HepG2 (cell line): ENCODE data around the gene KLHL21.

ENCODE experiments used
- AKAP8 ChIP-seq: sonication (generic); formaldehyde crosslinking; IDR thresholded peaks from 2 replicates; pipeline ENCODE4 v1.5.1; 2020; ENCODE audit warnings: mild to moderate bottlenecking, missing genetic modification reagents
- ARNT ChIP-seq: fragments of 450-650 bp; IDR thresholded peaks from 2 replicates; pipeline ENCODE4 v1.6.1; 2017
- CREB1 ChIP-seq, 2 experiments: fragments of 450-650 bp in 1 of 2; IDR thresholded peaks; 2 replicates each; pipeline ENCODE4 v1.6.1; 2016 to 2017; ENCODE audit warnings: control low read depth in 1 of 2, mild to moderate bottlenecking in 1 of 2, missing compliant biosample characterization in 1 of 2, missing genetic modification characterization in 1 of 2
- EED ChIP-seq: sonication (generic); formaldehyde crosslinking; IDR thresholded peaks from 2 replicates; pipeline ENCODE4 v1.5.0; 2020; ENCODE audit warnings: mild to moderate bottlenecking, missing genetic modification reagents
- GABPB1 ChIP-seq: IDR thresholded peaks from 2 replicates; pipeline ENCODE4 v1.6.1; 2016; ENCODE audit warnings: mild to moderate bottlenecking, missing genetic modification reagents, moderate library complexity, missing compliant biosample characterization
- HOXA7 ChIP-seq: sonication (generic); formaldehyde crosslinking; IDR thresholded peaks from 2 replicates; pipeline ENCODE4 v1.8.1; 2022; ENCODE audit warnings: mild to moderate bottlenecking, missing genetic modification reagents, moderate library complexity
- MTA3 ChIP-seq: sonication (generic); formaldehyde crosslinking; IDR thresholded peaks from 2 replicates; pipeline ENCODE4 v1.4.0; 2020; ENCODE audit warnings: missing genetic modification reagents
- NKX3-1 ChIP-seq: sonication (generic); formaldehyde crosslinking; IDR thresholded peaks from 2 replicates; pipeline ENCODE4 v1.5.0; 2020; ENCODE audit warnings: missing genetic modification reagents
- PAF1 ChIP-seq: IDR thresholded peaks from 2 replicates; pipeline ENCODE4 v1.6.1; 2016; ENCODE audit warnings: missing genetic modification reagents, missing compliant biosample characterization
- ZNF124 ChIP-seq: sonication (generic); formaldehyde crosslinking; IDR thresholded peaks from 2 replicates; pipeline ENCODE4 v1.4.0; 2020; ENCODE audit warnings: missing genetic modification reagents
- ZNF138 ChIP-seq: sonication (generic); formaldehyde crosslinking; IDR thresholded peaks from 2 replicates; pipeline ENCODE4 v1.5.0; 2020; ENCODE audit warnings: mild to moderate bottlenecking, low read depth, missing genetic modification reagents
- ZNF670 ChIP-seq: sonication (generic); formaldehyde crosslinking; IDR thresholded peaks from 2 replicates; pipeline ENCODE4 v1.8.0; 2022; ENCODE audit warnings: mild to moderate bottlenecking, missing genetic modification reagents, borderline replicate concordance
- TF ChIP-seq, protein P1 (sequence below): sonication (generic); formaldehyde crosslinking; IDR thresholded peaks from 2 replicates; pipeline ENCODE4 v1.4.0; 2020; ENCODE audit warnings: missing genetic modification reagents

DNA sequence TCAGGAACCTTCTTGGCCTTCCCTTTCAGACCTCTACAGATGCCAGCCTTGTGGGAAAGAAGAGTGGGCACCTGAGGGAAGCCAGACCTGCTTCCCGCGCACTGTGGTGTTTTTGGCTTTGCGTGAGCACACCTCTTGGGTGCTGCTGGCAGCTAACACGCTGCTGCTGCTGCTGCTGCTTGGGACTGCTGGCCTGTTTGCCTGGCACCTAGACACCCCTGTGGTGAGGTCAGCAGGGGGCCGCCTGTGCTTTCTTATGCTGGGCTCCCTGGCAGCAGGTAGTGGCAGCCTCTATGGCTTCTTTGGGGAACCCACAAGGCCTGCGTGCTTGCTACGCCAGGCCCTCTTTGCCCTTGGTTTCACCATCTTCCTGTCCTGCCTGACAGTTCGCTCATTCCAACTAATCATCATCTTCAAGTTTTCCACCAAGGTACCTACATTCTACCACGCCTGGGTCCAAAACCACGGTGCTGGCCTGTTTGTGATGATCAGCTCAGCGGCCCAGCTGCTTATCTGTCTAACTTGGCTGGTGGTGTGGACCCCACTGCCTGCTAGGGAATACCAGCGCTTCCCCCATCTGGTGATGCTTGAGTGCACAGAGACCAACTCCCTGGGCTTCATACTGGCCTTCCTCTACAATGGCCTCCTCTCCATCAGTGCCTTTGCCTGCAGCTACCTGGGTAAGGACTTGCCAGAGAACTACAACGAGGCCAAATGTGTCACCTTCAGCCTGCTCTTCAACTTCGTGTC is 23.9 kb downstream of the KLHL21 start:
- TF ChIP-seq ZNF124 (CRISPR knock-in tag) (no peak), NKX3-1 (no peak), HOXA7 (CRISPR knock-in tag) (no peak), PAF1 (CRISPR knock-in tag) (no peak), ZNF138 (CRISPR knock-in tag) (no peak), MTA3 (CRISPR knock-in tag) (no peak), EED (no peak), AKAP8 (CRISPR knock-in tag) (no peak), ZNF670 (CRISPR knock-in tag) (no peak), GABPB1 (CRISPR knock-in tag) (no peak), ARNT (no peak), CREB1 (IDR thresholded peaks at IDR 0.05) (no peak), CREB1 (CRISPR knock-in tag; IDR thresholded peaks at IDR 0.05) (no peak)
- TF ChIP-seq, protein P1, sequence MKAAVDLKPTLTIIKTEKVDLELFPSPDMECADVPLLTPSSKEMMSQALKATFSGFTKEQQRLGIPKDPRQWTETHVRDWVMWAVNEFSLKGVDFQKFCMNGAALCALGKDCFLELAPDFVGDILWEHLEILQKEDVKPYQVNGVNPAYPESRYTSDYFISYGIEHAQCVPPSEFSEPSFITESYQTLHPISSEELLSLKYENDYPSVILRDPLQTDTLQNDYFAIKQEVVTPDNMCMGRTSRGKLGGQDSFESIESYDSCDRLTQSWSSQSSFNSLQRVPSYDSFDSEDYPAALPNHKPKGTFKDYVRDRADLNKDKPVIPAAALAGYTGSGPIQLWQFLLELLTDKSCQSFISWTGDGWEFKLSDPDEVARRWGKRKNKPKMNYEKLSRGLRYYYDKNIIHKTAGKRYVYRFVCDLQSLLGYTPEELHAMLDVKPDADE (CRISPR knock-in tag): no peak
